Fibroblast of skin of scalp (primary cell): ENCODE measurements around the gene VSIG10L2.
A peak's percentile ranks its signal among the peaks of the same experiment; 100 is the strongest.

ENCODE experiments used
- DNase-seq: peaks from one replicate; pipeline ENCODE4 v3.0.0-alpha.2; 2013

Gene VSIG10L2

DNA sequence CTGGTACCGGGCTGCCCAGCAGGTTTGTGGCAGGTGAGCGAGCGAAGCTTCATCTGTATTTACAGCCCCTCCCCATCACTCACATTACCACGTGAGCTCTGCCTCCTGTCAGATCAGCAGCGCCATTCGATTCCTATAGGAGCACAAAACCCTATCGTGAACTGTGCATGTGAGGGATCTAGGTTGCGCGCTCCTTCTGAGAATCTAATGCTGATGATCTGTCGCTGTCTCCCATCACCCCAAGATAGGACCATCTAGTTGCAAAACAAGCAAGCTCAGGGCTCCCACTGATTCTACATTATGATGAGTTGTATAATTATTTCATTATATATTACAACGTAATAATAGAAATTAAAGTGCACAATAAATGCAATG lies 15.8 kb upstream of the VSIG10L2 start:
- no peak for DNase-seq

DNA sequence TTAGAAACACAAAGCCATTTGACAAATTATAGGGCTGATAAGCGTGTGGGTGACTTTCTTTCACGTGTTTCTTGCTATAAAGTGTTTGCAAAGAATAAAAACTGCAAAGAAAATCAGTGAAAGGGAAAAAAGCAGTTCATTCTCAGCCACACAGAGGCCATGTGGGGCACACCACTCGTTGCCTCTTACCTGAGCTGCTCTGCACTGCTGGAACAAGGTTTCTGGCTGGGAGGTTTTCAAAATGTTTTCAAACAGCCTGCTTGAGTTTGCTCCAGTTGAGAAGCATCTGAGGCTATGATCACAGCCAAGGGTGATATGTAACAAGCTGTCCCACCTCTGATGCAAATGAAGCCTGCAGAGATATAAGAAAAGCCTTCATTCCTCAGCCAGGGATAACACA lies 14.7 kb upstream of the VSIG10L2 start:
- DNase-seq = no peak

DNA sequence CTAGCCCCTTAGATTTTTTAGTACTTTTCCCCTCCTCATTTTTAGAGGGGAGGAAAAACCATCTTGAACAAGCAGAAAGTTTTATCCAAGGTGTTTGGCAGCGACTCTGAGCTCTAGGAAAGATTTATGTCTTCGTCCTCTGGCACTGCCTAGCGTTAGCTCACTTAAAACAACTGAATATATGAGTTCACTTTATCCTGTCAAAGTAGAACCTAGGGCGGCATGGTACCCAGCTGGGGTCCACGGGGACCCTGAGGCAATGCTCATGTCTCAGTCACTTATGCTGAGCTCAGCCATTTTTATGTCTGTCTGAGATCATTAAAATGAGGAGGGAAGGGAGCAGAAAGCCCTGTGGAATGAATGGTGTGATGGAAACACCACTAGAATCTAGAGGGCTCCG lies 14.2 kb upstream of the VSIG10L2 start:
- DNase-seq = no peak

DNA sequence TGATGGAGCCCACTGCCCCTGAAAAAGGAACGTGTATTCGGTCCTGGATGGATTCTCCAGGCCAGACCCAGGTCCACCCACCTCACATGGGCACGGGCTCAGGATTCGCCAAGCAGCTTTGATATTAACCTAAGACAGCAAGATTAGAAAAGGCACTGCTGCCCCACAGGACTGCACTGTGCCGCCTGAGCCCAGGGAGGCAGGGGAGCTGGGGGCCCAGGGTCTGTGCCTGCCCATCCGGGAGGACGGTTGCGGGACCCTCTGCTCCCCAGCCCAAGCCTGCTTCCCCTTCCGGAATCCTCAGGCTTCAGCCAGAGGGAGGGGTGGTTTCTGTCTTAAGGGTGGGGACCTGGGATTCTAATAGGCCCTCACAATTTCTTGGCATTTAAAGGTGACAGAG lies 13.5 kb upstream of the VSIG10L2 start:
- no peak for DNase-seq

DNA sequence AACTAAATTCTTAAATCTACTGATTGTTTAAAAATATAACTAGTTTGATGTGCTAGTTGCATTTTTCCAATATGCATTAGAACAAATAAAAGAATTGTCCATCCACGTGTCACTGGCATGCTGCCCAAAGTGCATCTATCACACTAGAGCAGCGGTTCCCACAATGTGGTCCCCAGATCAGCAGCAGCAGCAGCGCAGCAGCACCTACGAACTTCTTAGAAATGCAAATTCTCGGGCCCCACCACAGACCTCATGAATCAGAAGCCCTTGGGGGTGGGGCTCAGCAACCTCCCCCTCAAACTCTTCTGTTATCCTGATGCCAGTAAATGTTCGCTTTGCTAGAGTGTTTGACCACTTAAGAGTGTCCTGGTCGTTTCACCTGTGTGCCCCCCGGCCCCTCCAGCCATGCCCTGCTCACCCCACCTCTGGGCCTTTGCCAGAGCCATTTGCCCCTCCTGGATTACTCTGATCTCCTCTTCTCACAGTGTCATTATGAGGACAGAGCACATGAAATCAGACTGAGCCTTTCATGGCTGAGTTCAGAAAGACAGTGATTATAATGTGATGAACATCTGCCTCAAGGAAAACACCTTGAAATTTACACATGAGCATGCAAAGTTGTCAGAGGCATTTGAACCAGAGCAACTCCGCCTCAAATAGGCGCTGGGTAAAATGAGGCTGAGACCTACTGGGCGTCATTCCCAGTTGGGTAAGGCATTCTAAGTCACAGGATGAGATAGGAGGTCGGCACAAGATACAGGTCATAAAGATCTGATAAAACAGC lies 12.6 kb upstream of the VSIG10L2 start:
- no peak for DNase-seq

DNA sequence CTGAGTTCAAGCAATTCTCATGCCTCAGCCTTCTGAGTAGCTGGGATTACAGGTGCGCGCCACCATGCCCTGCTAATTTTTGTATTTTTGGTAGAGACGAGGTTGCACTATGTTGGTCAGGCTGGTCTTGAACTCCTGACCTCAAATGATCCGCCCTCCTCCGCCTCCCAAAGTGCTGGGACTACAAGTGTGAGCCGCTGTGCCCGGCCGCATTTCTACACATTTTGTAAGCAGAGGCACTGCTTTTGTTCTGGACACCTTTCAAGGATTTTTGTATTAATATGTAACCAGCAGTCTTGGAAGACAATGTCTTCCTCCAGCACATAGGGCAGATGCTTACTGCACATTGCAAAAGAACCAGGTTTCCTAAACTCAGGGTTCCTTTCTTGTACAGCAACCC lies 11.4 kb upstream of the VSIG10L2 start:
- DNase-seq = no peak

DNA sequence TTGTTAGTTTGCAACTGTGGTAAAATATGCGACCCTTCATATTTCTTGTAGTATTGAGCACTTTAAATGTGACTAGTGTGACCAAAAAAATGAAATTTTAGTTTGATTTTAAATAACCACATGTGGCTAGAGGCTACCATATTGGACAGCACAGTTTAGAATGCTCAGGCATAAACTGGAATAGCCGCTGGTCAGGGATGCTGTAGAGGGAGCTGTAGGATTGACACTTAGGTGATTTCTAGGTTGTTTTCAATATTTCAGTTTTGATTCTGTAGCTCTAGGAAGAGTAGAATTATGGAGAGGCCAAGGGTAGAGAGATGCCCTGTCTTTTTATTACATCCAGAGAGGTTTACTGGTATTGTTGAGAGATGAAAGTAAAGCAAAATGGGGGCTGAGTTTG lies 10.8 kb upstream of the VSIG10L2 start:
- no peak for DNase-seq

DNA sequence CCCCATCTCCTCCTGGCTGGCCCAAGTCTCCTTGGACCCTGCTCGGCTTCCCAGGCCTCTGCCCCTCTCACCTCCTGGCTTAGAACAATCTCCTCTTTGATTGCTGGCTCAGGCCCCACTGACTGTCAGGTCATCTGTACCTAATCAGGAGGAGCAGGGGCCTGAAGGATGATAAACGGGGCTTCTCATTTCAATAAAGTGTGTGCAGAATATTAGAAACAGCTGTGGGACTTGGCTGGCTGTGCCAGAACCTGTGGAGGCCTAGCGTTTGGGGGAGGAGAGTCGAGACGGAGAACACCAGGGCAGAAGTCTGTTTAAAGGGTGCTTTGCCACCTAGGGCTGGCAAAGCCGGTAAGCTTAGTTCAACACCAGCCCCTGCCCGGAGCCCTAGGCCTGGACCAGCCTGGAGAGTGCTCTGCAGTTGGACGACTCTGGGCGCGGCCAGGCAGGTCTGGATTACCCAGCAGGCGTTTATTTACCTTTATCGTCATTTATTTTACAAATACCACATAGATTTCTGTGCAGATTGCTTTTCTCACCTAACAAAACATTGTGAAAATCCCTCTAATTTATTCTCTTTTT lies 10.1 kb upstream of the VSIG10L2 start:
- DNase-seq = peak; percentile 21

DNA sequence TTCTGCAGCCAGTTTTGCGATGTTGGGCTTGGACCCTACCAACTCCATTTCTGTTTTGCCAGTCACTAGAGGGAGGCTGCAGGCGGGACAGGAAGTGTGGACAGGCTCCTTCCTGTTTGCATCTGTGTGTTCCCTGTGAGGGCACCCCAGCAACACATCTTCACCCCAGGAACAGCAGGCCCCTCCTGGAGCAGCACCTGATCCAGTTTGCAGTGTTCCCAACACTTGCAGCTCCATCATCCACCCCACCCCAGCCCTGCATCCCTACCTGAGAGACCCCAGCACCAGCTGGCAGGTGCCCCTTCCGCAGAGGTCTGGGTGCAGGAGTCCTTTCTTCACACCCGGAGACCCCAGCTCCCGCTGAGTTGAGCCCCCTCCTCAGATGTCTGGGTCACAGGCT lies 7.4 kb upstream of the VSIG10L2 start:
- DNase-seq = no peak

DNA sequence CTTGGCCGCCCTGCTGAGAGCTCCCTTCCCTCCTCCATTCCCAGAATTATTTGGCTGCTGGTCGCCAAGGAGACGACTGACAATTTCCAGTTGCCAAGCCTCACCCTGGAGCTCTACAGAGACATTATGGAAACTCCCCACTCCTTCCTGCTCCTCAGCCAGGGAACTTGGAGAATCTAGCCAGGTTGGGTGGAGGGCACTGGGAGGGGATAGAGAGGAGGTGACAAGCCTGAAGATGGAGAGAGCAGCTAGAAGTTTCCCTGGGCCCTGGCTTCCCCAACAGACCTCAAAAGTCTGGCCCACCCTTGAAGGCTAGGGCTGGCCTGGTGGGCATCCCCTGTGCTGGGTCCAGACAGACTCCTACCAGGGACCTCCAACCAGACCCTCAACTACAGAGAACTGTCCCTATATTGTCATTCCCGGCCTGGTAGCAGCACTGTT lies 6.7 kb upstream of the VSIG10L2 start:
- DNase-seq = no peak

DNA sequence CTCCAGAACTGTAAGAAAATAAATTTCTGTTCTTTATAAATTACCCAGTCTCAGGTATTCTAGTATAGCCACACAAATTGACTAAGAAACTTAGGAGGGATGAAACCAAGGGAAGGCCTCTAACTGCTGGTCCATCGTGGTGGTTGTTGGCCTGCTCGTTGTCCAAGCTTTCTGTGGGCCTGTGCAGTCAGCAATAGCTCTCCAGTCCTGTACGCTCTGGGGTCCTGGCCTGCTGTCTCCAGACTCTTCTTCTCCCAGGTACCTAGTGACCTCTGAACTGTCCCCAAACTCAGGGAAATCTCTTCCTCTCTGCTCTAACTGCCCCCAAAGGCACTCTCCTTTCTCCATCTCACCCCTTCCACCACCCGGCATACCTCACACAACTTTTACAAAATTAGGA lies 5.7 kb upstream of the VSIG10L2 start:
- DNase-seq = no peak

DNA sequence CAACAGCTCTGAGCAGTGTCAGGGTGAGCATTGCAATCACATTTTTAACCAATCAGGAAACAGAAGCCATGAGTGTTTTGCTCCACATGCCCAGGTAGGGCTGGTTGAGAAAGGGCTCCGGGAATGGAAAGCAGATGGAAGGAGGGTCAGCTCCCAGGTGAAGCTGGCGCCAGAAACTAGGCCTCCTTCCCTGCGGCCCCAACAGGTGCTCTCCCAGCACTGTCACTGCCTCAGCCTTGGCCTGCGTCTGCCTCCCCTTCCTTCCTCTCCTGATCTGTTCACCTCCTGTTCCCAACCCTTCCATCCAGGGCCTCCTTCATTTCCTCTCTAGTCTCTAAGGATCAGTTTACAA lies 4.6 kb upstream of the VSIG10L2 start:
- DNase-seq = no peak

DNA sequence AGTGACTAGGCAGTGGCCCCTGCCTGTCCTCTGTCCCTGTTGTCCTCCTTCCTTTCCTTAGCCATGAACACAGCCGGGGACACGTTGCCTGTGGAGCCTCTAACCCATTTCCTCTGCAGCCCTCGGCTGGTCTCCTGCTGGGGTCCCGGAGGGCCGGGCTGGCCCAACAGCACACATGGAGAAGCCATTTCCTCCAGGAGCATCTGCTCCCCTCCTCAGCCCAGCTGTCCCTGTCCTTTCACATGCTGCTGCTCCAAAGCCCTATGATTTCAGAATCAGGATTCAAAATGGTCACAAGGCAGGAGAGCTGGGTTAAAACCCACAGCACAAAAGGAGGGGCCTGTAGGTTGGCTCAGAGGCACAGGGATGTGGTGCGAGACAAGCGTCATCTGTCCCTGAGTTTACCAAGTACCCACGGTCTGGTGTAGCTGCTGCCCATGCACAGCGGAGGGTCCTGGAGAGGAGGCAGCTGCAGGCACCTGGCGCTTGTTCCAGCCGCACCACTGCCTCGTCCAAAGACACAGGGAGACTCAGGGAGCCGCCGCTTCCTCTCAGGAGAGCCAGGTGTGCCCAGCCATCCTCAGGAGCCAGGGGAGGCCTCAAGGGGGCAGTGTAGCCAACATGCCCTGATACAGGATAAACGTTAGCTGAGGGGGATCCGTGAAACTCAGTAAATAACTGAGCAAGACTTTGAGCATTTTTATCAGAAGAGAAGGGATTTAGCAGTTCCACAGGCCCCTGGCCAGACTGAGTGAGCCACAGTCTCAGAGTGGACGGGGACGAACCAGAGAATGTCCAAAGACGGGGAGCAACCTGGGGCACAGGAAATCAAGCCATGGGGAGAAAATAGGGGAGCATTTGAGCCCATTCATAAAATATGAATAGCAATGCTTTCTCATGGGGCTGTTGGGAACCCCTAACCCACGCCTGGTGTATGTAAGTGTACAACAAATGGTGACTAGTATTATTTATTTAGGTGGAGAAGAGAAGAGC lies 3.9 kb upstream of the VSIG10L2 start:
- peak; percentile 33 for DNase-seq

DNA sequence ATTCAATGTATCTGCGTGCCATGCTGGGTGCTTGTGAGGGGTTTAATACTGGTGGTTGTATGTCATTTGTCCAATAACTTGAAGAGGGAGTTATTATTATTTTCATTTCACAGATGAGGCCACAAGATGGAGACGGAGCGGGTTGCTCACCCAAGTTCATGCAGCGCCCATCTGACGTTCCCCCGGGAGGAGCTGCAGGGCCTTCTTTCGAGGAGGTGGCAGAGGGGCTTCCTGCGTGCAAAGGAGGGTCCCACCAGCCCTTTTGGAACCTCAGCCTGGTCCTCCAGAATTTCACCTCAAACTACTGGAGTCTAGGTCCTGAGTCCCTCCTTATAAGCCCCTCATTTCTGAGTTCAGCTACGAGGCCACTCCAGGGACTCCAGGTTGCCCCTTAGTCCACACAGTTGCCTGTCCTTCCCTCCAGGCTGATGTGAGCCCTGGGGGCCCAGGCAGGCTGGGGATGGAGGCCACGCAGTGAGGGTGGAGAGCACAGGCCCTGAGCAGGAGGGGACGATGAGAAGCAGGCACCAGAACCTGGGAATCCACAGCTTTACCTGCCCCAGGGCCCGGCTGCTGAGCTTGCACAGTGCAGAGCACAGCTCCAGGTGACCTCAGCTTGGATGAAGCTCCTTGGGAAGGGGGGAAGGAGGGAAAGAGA lies 2.9 kb upstream of the VSIG10L2 start:
- no peak for DNase-seq

DNA sequence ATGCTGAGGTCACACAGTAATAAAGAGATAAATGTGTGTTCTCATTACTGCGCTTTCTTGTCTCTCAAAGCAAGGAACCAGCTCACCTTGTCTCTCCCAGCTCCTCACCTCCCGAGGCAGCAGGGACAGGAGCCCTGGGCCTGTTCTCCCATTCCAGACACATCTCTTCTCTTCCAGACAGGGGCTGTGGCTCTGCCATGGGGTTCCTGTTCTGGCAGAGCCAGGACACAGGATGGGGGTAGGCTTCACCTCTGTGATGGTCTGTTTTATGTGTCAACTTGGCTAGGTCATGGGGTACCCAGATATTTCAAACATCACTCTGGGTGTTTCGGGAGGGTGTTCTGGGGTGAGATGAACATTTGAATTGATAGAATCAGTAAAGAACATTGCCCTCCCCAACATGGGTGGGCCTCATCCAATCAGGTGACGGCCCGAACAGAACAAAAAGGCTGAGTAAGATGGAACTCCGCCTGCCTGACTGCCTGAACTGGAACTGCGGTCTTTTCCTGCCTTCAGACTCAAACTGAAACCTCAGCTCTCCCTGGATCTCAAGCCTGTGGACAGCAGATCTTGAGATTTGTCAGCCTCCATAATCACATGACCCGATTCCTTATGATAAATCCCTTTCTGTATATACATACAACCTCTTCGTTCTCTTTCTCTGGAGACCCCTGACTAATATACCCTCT lies 2.0 kb upstream of the VSIG10L2 start:
- DNase-seq = no peak

DNA sequence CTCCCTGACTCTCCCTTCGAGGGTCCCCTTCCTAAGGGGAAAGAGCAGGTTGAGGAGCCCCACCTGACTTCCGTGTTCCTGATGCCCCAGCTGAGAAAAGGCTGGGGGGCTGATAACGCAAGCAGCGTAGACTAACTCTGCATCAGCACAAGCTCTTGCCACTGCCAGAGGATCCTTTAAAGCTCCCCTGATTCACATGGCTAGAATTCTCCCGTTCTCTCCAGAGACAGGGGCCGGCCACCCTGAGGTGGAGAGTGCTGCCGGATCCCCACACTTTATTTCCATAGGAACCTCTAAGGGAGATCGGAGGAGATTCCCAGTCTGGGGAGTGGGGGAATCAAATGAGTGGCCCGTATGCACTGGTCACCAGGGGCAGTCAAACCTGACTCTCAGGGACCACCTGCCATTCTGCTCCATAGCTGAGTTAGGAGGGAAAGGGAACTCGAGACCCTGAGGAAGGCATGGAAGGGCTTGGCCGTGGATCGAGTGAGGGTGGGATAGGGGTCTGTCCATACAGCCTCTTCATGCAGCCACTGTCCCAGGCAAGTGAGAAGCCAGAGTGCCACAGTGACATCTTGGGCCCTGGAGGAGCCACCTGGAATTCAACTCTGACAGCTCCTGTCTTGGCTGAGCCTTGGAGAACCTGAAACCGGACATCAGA lies 1.4 kb upstream of the VSIG10L2 start:
- no peak for DNase-seq

DNA sequence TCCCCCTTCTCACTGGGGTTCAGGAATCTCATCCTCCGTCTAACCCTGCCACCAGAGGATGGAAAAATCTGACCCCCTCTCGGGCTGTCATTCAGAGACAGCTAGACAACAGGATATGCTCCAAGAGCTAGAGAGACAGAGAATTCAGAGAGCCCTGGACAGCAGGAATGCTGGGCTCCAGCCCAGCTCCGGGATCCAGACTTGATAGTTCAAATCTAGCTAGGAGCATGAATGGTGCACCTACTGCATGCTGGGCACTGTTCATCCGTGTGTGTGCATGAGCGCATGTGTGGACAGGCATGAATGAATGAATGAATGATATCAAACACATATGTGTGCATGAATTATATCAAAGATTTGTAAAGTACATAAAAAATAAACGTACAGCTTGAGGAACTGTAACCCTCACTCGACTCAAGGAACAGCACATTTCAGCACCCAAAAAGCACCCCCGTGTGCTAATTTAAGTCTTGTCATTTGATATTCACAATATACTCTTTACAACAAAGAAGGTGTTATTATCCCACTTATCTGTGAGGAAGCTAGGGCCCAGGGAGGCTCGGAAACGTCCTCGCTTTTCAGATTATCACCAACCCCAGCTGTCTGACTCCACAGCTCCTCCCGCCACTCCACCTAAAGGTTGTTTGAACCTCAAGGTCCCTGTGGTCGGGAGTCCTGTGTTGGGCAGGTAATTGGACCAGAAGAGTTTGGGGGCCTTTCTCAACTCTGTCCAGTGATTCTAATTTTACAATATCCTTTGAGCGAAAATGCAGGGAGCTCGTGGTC lies 640 bp upstream of the VSIG10L2 start:
- no peak for DNase-seq

DNA sequence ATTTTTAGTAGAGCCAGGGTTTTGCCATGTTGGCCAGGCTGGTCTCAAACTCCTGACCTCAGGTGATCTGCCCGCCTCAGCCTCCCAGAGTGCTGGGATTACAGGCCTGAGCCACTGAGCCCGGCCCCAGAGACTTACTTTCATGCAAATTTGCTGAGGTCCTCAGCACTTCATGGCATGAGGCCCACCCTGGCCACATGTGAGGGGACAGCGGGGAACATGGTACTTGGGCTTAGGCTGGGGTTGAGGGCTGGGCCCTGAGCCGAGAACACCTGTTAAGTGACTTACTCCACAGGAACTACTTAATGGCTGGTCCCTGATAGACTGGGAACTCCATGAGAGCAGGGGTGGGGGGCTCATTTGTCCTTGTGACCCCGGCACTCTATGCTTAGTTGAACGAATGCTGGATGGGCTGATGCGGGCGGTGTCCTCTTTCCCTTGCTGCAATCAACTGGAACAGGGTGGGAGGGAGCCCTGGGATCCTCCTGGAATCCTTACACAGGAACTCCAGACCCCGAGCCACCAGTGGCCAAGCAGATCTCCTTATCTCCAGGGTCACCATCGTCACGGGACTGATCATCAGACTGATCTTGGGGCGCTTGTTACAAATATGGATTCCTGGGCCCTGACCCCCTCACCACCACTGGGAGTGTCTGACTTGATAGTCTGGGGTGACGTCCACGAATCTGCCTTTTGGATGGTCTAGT lies 1.0 kb downstream of the VSIG10L2 start:
- no peak for DNase-seq

DNA sequence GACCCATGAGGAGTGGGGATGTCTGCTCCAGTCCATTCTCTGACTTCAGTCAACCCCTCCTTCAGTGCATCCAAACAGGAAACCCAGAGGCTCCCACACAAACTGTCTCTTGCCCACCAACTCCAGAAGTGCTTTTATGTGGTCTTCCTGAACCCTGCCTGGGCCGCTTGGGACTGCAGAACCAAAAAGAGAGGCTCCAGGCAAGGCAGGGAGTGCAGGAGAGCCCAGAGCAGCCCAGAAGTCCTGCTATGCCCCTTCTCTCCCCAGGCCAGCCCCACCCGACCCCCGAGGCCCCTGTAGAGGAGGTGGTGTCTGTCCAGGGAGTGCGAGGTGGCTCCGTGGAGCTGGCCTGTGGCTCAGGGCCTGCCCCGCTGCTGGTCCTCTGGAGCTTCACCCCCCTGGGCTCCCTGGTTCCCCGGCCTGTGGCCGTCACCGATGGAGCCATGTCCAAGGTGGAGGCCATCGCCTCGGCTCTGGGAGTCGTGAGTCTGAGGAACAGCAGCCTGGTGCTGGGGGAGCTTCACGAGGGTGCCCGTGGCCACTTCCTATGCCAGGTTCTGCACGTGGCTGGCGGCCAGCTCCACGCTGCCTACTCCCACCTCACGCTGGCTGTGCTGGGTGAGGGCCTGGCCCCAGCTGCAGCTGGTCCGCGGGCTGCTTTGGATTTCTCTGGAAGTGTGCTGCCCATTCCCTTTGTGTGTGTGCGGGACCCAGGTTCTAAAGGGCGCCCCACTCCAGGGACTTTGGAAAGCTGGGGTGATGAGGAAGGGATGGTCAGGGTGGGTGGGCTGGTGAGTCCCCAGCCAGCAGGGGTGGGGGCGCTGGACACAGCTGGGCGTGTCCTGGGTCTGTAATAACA lies 1.8 kb downstream of the VSIG10L2 start:
- no peak for DNase-seq
